GM19452 (cell line): Measurements from ENCODE around the gene CFTR.
"Not testable (repeated sequence)": the region's sequence is repeated elsewhere in the genome, so short reads cannot be mapped to it uniquely, and the experiment has no call there.

ENCODE experiments used
- ATAC-seq: cut with Tn5 transposase; IDR thresholded peaks from one replicate; pipeline ENCODE4 v1.9.1; 2021; ENCODE audit not compliant: unreplicated experiment

CFTR gene

DNA sequence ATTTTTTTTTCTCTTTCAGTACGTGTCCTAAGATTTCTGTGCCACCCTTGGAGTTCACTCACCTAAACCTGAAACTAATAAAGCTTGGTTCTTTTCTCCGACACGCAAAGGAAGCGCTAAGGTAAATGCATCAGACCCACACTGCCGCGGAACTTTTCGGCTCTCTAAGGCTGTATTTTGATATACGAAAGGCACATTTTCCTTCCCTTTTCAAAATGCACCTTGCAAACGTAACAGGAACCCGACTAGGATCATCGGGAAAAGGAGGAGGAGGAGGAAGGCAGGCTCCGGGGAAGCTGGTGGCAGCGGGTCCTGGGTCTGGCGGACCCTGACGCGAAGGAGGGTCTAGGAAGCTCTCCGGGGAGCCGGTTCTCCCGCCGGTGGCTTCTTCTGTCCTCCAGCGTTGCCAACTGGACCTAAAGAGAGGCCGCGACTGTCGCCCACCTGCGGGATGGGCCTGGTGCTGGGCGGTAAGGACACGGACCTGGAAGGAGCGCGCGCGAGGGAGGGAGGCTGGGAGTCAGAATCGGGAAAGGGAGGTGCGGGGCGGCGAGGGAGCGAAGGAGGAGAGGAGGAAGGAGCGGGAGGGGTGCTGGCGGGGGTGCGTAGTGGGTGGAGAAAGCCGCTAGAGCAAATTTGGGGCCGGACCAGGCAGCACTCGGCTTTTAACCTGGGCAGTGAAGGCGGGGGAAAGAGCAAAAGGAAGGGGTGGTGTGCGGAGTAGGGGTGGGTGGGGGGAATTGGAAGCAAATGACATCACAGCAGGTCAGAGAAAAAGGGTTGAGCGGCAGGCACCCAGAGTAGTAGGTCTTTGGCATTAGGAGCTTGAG, at the start of gene CFTR:
TSS of gene CFTR (plus strand) at position 801 of the 830 bp plus-strand sequence. CDS start 70 bp downstream, outside the sequence.
- ATAC-seq, result no peak

DNA sequence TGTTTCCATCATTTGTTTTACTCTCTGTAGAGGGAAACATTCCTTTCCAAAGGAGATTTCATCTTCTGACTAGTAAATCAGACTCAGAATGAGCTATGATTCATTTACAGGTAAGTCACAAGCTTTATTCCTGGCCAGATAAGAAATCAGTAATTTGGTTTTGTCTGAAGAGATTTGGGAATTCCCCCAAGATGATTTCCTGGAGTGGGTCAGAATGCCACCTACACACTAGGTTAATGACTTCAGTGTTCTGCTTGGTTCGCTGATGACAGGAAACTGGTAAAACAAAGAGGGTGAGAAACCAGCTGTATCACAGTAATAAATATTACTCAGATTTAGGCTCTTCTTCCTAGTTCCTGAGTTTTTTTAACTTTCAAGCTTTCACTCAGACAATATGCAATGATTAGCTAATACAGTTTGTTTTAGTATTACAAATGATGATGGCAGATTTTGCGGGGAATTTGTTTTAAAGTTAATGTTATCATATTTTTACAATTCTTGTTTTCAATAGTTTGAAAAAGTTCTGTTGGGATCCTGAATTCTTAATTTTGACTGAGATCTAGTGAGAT, 44.3 kb upstream of the CFTR start:
- ATAC-seq, result peak; percentile 98

DNA sequence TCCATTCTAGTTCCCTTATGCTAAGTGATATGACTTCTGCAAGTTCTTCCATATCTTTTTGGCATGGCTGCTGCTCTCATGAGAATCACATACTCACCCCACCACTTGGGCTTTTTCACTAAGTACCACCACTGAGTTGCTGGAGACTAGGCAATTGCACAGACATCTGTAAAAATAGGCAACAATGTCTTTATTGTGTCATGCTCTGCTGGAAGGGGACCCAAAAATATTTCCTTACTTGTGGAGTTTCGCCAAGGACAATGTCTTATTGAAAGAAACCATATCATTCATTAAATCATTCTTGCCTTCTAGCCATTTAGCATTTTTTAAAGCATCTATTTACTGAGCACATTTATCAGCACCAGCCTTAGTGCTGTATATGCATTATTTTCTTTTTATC, 35.2 kb upstream of the CFTR start:
- ATAC-seq, result no peak

DNA sequence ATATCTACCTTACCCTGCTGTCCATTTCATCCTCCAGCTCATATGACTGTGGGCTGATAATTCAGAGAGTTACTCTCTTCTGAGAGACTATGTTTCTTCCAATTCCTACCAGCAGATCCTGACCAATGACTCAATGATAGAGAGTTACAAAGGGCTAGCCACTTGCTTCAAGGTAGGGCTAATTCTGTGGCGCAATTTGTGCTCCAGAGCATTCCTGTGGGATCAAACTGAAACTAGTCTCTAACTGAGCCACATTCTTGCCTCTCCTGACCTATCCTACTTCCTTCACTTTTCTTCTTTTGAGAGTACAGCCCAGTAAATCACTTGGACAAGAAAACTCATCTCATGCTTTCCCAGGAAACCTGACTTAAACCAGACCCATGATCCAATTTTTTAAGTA, 34.6 kb upstream of the CFTR start:
- no peak for ATAC-seq

DNA sequence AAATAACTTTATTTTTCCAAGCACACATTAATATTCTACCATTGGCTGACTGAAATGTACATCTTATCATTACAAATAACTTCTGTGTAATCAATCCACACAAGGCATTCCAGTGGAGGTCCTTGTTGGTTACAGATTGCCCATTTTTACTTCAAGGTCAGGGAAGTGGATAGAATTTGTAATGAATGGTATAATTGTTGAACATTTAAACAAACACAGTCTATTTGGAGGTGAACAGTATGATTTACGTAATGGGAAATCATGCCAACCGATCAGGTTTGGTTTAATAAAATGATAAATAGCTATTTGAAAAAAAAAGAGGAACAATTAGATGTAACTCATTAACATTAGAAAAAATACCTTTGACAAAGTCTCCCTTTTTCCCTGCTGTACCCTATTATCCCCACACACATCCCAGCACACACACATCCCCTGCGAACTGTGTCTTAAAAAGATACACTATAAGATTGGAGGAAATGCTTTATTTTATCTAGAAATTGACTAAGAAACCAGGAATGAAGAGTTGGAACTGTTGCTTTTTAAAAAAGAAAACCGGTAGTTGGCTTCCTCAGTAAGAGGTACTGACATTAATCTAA, 33.5 kb upstream of the CFTR start:
- no peak for ATAC-seq

DNA sequence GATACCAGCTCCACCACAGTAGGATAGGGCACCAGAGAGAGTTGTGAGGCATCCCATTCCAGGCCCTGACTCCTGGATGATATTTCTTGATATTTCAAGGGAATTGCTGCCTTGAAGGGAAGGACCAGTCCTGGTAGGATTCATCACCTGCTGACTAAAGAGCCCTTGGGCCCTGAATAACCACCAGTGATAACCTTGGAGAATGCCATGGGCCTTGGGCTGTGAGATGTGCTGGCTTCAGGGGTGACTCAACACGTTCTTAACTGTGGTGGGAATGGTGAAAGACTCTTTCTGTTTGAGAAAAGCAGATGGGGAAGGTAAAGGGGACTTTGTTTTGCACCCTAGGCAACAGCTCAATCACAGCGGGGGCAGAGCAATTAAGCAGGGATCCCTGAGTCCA, 31.2 kb upstream of the CFTR start:
- ATAC-seq, result no peak

DNA sequence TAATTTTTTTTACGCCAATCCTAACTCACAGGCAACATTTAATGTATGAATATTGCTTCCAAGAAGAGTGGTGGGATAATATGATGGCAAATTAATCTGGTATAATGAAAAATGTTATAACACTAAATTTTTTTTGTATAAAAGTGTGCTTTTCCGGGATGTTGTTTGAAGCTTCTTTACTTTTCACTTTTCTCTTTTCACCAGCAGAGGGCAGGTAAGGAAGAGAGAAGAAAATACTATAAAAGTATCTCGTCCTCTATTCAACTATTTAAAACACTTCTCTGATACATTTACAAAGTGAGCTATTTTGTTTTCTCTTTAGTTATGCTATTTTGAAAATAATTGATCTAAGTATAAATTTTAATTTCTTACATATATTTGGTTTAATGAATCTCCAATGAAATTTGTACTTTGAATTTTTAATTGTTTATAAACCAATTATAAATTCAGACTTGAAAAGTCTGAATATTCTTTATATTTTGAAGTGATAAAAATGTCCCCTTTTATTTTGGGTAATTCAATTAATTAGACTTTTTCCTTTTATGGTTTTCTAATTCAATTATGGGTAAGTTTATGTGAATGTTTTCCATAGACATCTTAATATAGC, 20.7 kb upstream of the CFTR start:
- no peak for ATAC-seq

DNA sequence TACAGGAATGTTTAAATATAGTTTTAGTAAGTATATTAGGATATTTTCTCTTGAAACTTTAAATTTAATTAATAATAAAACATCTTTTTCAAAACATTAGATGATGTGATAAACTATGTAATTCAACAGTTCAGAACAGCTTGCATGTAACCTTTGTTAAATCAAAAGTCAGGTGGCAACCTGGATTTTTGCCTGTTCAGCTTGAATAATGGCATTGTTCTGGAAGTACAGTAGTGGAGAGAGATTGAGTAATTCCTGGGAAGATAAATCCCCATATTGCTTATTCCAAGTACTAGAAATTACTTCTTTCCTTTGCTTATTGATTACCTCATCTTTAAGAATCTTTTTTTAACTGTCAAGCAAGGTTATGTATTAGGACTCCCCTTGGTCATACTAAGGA, 20.1 kb upstream of the CFTR start:
- no peak for ATAC-seq

DNA sequence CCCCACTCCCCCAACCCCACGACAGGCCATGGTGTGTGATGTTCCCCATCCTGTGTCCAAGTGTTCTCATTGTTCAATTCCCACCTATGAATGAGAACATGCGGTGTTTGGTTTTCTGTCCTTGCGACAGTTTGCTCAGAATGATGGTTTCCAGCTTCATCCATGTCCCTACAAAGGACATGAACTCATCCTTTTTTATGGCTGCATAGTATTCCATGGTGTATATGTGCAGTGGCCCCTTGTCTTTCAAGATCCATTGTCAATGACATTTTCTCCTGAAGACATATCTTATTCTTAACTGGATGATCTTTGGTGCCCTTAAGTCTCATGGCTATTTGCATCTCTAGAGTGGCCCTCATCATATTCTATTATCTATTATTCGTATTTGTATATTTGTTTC, 19.0 kb upstream of the CFTR start:
- ATAC-seq, result not testable (repeated sequence)

DNA sequence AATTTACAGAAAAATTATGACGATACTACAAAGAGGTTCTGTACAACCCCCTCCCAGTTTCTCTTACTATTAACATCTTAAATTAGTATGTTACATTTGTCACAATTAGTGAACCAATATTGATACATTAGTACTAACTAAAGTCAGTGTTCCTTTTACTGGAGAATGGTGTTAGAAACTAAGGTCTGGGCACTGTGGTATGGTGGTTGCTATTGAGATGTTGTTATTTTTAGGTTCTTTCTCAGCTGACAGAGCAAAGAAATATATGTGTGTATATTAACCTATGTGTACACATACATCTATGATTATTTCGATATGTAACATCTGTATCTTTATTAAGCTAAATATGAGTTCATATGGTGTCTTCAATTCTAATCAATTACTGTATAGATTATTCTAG, 11.7 kb upstream of the CFTR start:
- no peak for ATAC-seq

DNA sequence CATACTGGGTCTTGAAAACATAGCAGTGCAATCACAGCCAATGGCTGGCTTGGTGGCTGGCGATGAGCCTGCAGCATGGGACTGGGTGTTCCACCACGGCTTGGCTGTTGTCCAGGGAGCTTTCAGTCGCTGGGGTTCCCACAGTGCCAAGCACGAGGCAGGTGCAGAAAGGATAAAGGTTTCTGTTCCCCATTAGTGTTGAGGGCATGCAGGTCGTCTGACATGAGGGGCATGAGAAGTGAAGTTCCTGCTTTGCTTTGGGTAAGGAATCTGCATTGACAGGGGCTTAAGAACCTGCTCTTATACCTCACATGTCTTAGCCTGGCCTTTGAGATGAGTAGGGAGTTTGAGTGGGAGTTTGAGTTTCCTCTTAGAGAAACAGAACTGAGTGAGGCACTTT, 9.0 kb upstream of the CFTR start:
- ATAC-seq, result no peak

DNA sequence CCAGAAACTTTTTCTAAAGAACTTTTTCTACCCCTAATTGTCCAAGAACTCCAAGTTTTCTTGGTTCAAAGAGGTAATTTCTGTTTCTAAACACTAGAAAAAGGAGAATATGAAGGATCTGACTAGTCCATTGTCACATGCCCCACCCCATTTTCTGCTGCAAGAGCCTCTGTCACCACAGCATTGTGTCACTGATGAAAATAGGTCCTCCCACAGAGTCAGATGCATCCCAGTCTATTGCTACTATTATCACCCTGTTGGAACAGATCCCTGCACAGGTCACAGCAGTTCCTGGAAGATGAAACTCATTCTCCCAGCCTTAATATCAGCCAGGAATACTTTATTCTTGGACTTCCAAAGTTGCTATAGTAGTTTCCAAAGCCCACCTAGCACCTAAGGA, 7.5 kb upstream of the CFTR start:
- ATAC-seq, result no peak

DNA sequence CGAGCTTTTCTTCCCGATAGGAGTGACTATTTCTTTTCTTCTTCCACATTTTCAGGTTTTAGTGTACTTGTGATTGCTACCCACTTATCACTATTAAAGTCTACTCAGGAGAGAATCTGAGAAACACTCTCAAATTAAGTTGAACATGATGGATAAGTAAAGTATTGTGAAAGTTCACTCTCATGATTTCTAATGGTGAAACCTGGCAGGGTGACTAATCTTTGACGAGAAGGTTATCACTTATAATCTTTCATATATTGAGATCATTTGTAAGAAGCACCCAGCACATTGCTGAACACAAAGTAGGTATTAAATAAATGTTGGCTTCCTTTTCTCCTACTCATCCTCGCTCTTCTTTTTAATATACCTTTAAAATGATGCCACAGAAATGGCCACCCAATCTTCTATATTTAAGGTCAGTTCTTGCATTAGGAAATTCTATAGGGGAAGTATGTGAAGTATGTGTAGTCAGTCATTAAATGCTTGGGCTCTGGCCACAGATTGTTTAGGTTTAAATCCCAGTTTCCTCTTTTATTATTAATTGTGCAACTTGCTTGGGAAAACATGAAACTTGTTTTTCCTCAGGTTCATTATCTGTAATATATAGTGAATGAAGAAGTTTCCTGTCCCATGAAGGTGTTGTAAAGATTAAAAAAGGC, 3.1 kb upstream of the CFTR start:
- ATAC-seq, result no peak

DNA sequence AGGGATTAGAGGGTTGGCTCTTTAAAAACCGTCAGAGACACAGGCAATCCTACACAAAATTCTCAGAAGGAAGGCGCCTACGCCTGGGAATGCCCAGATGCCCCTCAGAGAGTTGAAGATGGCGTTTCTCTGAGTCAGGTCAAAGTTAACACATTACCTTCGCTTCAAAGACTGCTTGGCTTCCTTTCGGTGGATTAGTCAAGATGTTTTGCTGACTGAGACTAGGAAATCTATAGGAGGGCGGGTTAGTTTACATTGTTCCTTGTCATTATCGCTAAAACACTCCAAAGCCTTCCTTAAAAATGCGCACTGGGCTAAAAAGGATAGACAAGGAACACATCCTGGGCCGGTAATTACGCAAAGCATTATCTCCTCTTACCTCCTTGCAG, 995 bp upstream of the CFTR start:
- ATAC-seq, result no peak

DNA sequence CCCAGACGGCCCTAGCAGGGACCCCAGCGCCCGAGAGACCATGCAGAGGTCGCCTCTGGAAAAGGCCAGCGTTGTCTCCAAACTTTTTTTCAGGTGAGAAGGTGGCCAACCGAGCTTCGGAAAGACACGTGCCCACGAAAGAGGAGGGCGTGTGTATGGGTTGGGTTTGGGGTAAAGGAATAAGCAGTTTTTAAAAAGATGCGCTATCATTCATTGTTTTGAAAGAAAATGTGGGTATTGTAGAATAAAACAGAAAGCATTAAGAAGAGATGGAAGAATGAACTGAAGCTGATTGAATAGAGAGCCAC, 184 bp downstream of the CFTR start:
- no peak for ATAC-seq

DNA sequence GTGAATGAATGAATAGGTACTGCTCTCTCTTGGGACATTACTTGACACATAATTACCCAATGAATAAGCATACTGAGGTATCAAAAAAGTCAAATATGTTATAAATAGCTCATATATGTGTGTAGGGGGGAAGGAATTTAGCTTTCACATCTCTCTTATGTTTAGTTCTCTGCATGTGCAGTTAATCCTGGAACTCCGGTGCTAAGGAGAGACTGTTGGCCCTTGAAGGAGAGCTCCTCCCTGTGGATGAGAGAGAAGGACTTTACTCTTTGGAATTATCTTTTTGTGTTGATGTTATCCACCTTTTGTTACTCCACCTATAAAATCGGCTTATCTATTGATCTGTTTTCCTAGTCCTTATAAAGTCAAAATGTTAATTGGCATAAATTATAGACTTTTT, 1.2 kb downstream of the CFTR start:
- no peak for ATAC-seq

DNA sequence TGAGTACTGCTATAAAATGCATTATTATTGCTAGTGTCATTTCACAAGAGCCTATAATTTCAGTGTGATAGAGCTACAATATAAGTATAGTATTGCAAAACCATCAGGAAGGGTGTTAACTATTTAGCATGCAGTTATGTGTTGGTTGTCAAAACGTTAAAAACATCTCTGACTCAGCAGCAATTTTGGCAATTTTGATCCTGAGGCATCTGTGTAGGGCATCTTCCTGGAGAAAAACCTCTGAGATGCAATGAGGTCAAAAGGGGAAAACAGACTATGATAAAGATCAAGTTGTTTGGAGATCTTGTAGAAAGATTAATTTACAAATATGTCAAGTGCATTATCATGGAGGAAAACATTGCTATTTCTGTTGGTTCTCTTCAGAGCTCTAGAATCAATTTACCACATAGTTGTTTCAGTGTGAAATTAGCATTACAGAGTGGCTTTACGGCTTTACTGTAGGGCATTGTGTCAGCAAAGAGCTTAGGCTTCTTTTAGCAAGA, 5.3 kb downstream of the CFTR start:
- ATAC-seq, result no peak

DNA sequence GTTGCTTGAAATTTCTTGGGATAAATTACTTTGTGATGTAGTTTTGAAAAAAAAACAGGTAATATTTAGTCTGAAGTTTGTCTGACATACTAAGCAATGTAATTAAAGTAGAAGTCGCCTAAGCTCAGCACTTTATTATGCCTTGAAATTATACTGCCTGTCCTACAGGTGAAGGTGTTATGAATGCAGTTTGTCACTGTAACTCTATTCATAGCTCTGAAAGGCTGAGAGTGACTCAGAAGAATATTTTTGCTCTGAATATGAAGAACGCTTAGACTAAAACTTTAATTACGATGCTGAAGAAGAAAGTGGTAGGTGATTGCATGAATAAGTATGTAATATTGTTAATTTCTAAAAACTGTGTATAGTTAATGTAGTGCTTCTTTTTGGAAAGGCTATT, 9.2 kb downstream of the CFTR start:
- no peak for ATAC-seq

DNA sequence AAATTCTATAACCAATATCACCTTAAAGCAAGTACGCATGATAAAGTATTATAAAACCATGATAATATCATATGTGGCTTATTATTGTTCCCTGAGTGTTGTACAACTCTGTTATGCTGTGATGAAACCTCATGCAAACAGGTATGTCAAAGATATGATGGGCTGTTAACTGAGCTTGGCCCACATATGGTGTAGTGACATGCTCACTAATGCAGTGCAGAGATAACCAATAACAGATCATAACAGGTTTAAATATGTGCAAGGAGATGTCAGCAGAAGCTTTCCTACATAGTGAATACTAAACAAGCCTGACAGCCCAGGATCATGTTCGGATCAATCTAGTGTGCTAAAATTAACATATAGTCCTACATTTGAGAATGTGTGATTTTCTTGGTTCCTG, 9.6 kb downstream of the CFTR start:
- no peak for ATAC-seq

DNA sequence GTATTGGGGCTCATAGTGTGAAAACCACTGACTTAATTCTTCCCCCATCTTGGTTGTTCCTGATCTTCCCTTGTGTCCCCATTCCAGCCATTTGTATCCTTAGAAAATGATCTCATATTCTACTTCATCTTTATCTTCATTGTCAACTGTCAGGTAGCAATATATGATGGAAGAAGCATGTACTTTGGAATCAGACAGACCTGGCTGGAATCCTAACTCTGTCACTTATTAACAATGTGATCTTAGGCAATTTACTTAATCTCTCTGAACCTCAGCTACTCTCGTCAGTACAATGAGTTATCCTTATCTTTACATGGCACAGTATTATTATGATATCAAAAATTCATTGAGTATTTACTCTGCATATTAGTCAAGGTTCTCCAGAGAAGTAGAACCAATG, 10.1 kb downstream of the CFTR start:
- ATAC-seq, result no peak

DNA sequence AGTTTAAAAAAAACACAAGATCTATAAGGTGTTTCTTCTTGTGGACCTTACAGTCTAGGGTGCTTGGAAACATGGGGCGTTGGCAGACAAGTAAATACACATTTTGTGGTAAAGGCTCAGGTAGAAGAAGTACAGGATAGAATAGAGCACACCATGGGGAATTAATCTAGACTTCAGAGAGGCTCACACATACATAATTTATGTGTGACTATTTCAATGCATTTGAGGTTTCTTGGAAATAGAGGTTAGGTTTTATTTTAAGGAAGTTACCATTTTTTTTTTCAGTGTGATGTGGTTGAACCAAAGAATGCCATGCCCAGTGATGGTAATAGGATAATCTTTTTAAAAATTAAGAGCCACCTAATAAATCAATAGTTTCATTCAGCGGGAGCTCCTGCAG, 12.8 kb downstream of the CFTR start:
- ATAC-seq, result no peak

DNA sequence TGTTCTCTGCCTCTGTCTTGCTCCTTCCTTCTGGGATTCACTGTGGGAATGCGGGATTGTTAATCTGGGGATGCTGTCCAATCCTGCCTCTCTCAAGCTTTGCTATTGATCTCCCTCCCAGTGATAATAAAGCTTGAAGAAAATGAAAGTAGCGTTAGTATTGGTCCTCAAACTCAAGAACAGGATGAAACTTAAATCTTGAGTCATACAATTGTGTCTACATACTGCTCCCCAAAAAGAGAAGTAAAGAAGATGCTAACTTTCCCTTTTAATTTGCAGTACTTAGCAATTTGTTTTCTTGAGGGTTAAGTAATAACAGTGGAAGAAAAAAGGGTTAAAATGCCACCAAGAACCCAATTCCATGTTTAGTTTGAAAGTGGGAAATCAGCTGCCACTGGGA, 13.6 kb downstream of the CFTR start:
- no peak for ATAC-seq
